GM18499 (cell line): Measurements from ENCODE around the gene GOLGA7B.
"Not testable (repeated sequence)": the region's sequence is repeated elsewhere in the genome, so short reads cannot be mapped to it uniquely, and the experiment has no call there.

Experiments used
- ATAC-seq: cut with Tn5 transposase; IDR thresholded peaks from one replicate; pipeline ENCODE4 v1.9.1; 2021; ENCODE audit warnings: moderate number of reproducible peaks; ENCODE audit not compliant: insufficient read depth, unreplicated experiment

The GOLGA7B gene

DNA sequence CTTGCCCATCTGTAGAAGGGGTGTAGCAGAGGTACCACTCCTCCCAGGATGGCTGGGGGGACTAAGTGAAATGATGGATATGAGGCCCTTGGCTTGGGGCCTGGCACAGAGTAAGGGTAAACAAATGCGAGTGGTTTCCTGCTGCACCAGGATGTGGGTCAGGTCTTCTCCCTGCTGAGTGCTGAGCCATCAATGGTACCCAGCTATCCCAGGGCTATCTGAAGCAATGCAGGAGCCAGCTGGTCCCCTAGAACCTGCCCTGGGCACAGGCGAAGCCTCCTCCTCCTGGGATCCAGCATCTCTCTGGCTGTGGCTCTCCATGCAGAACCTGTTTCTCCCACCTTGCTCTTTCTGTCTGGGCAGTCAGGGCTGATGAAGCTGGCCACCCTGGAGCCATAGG, 20.9 kb upstream of the GOLGA7B start:
- no peak for ATAC-seq

DNA sequence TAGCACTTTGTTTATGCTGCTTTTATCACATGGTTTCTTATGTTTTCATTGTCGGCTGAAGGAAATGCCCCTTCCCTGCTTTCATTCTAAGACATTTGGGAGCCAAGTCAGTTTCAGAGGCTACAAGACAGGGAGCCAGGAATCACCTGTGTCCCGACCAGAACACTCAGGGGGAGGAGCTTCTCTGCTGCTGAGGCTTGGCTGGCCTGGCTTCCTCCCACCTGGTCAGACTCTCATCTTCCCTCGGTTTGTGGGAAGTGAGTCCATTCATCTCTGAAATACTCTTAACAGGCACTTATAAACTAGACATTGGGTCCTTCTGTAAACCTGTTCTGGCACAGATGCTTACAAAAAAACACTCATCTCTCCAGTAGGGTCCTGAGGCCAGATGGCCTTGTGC, 19.6 kb upstream of the GOLGA7B start:
- no peak for ATAC-seq

DNA sequence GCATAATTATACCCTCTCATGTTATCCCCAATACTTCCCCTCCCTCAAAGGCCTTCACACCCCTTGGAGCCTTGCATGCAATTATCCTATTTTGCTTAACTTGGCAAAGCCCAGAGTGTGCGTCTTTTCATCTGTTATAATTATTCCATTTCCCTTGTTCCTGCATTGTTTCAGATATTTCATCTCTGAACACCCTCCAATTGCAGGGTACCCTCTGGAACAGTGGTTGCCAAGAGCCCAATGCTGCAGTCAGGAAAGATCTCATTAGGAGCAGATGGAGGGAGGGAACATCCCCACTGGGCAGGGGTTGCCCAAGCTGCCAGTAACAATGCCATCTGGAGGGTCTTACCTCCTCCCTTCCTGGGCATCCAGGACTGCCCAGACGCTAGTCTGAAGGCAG, 18.4 kb upstream of the GOLGA7B start:
- no peak for ATAC-seq

DNA sequence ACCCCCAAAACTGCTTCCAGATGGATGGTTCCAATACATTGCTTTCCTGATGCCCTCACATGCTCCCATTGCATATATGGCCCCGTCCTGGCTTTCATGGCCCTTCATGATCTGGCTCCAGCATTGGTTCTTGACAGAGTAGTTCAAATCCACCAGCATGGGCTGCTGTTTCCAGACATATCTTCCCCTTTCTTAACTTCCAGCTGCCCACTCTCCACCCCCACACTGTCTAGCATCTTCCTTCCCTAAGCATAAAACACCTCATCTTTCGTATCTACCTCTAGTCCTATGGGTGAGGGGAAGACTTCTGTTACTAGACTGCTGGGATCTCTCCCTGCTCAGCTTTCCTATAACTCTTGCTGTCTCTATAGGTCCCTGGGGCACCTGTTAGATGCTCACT, 13.2 kb upstream of the GOLGA7B start:
- no peak for ATAC-seq

DNA sequence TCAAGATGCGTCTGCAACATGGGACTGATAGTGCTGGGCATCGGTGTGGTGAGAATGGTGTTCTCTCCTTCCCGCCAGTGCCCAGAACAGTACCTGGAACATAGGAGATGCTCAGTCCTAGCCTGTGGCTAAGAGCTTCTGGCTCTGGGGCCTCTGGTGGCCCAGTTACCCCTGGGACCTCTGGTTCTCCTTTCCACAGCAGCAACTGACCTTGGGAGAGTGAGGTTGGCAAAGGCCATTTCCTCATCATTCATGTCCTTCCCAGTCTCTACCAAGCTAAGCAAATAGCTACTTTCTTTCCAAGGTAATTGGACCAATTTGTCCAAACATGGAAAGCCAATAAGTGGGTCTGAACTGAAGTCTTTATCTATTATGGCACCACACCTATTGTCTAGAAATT, 11.6 kb upstream of the GOLGA7B start:
- ATAC-seq, result no peak

DNA sequence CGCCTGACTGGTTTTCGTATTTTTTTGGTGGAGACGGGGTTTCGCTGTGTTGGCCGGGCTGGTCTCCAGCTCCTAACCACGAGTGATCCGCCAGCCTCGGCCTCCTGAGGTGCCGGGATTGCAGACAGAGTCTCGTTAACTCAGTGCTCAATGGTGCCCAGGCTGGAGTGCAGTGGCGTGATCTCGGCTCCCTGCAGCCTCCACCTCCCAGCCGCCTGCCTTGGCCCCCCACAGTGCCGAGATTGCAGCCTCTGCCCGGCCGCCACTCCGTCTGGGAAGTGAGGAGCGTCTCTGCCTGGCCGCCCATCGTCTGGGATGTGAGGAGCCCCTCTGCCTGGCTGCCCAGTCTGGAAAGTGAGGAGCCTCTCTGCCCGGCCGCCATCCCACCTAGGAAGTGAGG, 8.5 kb upstream of the GOLGA7B start:
- ATAC-seq, result not testable (repeated sequence)

DNA sequence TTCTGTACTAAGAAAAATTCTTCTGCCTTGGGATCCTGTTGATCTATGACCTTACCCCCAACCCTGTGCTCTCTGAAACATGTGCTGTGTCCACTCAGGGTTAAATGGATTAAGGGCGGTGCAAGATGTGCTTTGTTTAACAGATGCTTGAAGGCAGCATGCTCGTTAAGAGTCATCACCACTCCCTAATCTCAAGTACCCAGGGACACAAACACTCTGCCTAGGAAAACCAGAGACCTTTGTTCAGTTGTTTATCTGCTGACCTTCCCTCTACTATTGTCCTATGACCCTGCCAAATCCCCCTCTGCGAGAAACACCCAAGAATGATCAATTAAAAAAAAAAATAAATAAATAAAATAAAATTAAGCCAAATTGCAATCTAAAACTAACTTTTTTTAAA, 7.5 kb upstream of the GOLGA7B start:
- not testable (repeated sequence) for ATAC-seq

DNA sequence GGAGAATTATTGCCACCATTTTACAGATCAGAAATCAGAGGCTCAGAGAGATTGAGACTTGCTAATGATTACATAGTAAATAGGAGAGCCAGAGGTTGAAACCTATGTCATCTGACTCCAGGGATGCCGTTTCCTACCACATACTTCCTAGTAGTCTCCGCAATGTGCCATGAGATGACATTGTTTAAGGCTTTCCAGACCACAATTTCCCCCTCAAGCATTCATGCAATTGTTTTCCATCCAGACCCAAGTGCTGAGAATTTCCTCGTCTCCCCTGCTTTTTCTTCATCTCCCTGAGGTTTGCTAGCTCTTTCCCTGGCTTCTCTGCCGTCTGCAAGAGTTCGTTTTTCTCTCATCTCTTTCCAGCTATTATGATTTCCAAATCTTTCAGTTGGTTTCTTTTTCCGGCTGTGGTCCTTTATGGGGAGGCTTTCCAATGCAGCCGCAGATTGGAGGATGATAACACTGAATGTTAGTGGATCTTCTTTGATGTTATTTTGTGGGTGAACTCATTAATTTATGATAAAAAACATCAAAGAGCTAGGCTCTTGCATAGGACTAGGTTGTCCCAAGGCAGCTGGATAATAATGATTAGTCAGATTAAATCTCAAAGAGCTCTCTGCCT, 6.9 kb upstream of the GOLGA7B start:
- ATAC-seq, result no peak

DNA sequence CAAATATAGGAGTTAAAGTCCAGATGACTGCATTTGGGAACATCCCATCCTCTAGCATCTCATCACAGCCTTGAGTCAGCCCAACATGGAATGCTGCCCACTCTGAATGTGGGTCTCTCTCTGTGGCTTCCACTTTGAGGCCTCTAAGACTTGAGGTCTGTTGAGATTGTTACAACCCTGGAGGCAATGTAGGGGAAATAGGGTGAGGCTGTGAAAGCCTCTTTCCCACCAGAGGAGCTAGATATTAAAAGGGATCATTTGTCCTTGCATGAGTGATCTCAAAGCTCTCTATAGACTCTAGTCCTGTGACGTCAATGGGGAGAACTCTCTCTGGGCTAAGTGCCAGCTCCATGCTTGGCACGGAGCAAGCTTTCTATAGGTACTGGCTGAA, 6.4 kb upstream of the GOLGA7B start:
- ATAC-seq, result no peak

DNA sequence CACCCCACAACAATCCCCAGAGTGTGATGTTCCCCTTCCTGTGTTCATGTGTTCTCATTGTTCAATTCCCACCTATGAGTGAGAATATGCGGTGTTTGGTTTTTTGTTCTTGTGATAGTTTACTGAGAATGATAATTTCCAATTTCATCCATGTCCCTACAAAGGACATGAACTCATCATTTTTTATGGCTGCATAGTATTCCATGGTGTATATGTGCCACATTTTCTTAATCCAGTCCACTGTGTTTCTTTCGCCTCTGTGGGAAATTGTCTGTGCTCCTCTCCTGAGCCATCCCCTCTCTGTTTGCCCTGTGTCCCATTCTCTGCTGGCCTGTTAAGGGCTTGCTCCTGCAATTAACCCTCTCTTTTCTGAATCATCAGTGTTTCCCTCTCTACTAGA, 5.7 kb upstream of the GOLGA7B start:
- ATAC-seq, result not testable (repeated sequence)

DNA sequence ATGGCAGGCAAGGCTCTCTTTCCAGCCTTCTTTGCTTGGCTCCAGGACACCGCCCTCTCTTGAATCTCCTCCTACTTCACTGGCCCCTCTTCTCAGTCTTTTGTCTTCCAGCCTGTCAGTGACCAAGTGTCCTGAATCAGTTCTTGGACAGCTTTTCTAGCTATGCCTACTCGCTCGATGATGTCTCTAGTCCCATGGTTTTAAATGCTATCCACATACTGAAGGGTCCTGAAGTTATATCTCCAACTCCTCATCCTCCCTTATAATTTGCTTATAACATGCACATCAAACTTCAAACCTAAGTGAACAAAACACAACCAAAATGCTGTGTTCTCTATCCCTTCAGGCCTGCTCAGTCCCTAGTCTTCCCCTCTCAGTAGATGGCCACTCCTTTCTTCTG, 5.0 kb upstream of the GOLGA7B start:
- ATAC-seq, result no peak

DNA sequence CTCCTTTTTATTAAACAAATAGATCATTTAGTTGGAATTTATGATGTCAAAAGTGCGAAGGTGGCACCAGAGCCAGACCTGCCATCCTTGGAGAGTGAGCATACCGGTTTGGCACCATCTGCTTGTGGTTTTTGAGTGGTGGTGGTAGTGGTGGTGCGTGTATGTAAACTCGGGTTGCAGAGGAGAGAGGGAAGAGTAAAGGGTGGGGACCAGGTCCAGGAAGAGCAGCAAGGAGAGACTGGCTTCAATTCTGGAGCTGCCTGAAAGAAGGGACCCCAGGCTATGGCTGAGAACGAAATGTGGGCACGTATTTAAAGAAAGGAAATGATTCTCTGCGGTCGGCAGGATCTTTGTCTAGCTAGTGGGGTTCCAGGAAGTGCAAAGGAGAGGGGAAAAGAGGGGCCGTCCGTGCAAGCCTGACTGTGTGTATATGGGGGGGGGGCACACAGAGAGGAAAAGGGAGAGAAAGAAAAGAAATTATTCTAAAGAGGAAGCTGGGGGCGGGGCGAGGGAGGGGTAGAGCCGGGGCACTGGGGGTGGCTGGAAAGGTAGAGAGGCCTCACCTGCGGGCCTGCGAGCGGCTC, 448 bp upstream of the GOLGA7B start:
- ATAC-seq, result no peak

DNA sequence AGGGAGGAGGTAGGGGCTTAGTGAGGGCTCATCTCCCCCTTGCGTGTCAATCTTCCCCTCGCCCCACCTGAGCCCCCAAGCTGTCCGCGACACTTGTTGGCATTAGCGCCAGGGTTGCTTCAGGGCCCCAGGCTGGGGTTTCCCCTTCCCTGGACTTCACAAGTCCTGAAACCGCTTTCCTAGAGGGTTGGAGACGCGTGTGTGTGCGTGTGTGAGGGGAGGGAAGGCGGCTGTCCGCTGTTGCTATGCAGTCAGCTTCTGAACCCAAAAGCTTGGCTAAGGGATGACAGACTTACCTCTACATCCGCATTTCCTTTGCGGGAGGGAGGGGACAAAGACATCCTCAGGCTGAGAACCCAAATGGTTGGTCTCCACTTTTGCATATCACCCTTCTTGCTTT, 803 bp downstream of the GOLGA7B start:
- ATAC-seq, result no peak

DNA sequence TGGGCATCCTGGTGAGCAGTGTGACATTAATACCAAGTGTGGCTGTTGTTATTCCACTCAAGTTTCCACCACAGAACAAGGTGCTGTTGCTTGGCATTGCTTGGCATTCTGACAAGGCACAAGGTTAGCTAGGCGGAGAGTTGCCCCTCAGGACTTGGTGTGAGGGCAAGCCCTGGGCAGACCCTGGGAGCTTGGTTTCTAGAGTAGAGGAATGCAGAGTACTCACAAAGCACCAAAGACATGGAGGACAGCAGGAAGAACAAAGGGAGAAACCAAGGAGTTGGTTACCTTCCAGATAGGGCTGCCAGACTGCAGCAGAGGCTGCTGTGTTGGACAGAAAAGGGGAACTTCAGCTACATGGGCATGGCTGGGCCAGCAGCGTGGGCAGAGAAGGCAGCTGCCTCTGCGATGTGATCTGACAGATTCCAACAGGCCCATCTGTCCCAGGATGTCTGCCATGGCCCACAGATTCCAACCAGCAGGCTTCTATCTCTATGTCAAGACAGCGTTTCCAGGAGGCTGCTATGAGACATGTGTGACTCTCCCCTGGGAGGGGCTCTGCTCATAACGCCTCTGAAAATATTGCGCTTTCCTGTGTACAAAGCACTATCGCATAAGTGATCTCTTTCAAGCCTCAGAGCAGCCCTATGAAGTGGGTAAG, 1.8 kb downstream of the GOLGA7B start:
- ATAC-seq, result no peak

DNA sequence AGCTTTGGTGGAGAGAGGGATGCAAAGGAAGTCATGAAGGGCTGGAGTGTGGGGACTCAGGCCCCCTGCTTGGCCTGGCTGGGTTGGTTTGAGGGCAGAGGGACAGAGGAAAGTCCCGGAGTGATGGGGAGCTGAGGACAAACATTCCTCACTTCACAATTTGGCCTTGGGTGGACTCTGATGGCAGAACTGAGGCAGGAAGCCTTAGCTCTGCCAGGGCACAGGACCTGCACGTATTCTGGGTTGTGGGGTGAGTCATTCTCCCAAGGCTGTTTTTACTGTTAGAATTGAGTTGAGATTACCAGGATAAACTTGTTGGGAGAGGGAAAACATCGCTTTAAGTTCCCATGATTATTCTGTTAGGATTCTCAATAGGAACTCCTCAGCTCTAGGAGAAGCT, 2.6 kb downstream of the GOLGA7B start:
- no peak for ATAC-seq

DNA sequence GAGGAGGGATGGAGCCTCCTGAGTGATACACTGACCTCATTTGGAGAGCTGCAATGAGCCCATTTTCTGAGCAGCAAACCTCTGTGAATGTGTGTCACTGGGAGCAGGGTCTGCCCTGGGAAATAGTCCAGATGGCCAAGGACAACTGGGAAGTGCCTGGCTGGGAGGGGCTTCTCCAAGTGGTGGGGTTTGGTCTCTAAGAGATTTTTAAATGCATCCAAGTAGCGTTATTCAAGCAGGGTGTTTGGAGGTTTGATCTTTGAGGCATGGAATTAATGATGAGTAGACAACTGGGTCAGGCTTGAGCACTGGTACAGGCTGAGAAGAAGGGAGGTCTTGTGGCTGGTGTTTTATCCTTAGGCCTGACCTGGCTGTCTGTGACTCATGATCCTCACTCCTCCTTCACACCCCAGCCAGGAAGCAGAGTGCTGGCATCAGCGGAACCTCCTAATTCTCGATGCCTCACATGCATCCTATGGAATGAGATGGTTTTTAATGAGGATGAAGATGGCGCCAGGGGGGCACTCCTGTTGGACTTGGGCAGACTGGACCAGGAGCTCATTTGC, 3.3 kb downstream of the GOLGA7B start:
- ATAC-seq, result no peak

DNA sequence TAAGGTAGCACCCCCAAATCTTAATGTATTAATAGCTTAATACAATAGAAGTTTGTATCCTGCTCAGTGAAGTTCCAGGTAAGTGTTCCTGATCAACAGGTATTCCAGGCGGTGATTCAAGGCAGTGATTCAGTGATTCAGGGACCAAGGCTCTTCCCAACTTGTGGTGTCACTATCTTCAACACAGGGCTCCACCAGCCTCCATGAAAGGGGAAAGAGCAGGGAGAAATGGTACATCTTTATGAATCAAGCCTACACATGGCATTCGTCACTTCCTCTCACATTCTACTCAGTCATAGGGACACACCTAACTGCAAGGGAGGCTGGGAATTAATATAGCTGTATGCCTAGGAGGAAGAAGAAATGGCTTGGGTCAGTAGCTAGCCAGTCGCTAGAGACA, 5.1 kb downstream of the GOLGA7B start:
- ATAC-seq, result no peak

DNA sequence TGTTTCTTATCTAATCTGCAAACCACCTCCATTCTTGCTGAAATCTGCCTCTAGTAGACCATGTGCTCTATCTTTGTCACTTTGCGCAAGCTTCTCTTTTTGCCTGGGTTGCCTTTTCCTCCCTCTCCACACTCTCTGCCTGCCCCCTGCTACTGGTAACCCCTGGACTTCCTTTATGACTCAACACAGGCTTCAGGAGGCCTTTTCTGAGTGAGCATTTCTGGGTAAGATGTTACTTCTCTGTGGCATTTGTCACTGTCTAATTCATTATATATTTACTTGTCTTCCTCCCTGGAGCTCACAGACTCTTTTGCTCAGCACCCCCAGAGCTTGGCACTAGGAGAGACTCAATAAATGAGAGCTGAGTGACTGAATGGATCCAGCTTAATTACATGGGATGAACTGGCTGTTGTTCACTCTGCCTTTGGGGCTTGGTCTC, 8.4 kb downstream of the GOLGA7B start:
- no peak for ATAC-seq

DNA sequence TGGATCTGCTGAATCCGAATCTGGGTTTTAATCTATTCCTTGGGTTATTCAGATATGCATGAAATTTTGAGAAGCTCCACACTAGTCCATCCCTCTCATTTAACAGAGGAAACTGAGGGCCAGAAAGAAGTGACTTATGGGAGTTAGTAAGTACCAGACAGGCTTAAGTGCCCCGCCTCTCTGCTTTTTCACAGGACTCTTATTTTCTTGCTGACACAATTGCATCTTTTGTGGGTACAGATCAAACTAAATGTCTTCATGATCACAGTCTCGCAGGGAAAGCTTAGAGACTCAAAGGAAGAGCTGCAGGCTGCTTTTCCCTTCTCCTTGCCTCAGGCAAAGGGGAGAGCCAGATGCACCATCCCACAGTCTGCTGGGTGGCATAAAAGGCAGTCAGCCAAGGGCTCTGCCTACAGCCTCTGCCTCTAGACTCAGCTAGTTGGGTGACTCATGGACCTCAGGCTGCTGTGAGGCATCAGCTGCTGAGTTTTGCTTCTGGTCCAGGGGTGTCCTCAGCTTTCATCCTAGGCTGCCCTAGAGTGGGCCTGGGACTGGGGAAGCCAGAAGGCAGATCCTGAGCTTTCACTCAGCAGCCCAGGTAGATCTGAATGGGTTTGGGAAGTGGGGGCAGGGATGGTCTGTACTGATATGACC, 11.6 kb downstream of the GOLGA7B start:
- ATAC-seq, result no peak

DNA sequence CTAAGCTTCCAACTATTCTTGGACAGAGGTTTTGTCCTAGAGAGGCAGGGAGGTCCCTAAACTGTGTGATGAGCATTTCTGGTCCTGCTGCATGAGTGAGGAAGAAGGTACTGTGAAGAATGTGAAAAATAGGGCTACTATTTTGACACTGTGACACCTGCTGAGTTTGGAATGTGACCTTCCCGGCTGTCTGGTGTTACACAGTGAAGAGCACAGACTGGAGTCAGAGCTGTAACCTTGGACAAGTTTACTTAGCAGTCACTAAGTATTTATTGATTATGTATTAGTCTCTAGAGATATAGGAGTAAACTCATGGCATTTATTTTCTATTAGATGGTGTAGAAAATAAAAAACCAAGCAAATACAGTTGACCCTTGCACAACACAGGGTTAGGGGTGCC, 12.3 kb downstream of the GOLGA7B start:
- no peak for ATAC-seq

DNA sequence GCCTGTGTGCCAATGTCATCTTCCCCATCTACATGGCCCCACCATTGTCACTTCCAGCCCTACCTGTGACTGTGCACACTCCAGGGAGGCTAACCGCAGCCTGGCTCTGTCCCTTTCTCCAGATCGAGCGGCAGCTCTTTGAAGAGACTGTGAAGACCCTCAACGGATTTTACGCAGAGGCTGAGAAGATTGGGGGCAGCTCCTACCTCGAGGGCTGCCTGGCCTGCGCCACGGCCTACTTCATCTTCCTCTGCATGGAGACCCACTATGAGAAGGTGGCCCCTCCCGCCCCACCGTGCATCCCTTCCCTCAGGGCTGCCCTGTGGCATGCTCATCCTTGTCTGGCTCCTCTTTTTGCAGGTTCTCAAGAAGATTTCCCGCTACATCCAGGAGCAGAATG, 14.2 kb downstream of the GOLGA7B start:
- ATAC-seq, result no peak
